ENCODE measurements around the gene CLEC9A.

DNA sequence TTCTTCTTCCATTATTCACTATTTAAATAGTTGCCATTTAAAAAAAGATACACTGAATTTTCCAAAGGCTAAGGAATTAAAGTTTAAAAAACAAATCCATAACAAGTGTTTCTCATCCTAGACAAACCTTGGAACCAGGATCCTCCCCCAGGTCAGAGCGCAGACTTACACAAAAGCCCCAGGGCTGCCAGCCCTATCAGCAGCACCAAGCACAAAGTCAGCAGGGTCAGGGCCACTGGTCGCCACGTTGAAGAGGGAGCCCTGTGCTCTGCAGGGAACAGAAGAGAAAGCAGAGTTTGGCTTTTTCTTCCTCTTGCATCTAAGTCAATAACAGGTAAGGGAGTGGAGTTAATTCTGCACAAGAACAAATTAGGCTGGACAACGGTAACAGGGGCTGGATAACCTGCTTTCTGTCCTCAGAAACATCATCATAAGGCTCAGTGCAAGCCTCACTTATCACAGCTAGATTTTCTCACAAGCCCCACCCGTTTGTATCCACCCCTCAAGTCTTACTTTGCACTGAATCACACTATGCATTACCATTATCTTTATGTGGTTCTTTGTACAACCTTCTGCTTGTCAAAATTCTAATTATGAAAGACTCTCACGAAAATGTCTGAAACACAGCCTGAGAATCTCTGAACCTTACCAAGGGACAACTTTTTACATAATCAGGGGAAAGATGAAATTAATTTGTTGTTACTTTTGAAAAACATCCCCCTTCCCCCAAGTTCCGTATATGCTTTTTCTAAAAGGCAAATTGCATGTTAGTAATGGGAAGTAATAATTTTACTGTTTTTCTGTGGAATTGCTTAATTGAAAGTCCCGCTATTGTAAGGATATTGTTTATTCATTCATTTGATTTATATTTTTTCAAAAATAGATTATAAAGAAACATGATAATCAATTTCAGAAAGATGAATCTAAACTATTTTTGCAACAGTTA lies 58.7 kb downstream of the CLEC9A start:
- TF ChIP-seq, protein P1, sequence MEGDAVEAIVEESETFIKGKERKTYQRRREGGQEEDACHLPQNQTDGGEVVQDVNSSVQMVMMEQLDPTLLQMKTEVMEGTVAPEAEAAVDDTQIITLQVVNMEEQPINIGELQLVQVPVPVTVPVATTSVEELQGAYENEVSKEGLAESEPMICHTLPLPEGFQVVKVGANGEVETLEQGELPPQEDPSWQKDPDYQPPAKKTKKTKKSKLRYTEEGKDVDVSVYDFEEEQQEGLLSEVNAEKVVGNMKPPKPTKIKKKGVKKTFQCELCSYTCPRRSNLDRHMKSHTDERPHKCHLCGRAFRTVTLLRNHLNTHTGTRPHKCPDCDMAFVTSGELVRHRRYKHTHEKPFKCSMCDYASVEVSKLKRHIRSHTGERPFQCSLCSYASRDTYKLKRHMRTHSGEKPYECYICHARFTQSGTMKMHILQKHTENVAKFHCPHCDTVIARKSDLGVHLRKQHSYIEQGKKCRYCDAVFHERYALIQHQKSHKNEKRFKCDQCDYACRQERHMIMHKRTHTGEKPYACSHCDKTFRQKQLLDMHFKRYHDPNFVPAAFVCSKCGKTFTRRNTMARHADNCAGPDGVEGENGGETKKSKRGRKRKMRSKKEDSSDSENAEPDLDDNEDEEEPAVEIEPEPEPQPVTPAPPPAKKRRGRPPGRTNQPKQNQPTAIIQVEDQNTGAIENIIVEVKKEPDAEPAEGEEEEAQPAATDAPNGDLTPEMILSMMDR (conservative IDR thresholded peaks at IDR 0.05; ENCODE audit: low read depth, low read length) = no peak
- TF ChIP-seq EZH2phosphoT487 (IDR thresholded peaks at IDR 0.05; ENCODE audit: borderline replicate concordance, low read length) (no peak), EZH2 (IDR thresholded peaks at IDR 0.05; ENCODE audit: low read length, unreplicated experiment) (no peak)
